Measurements from ENCODE around the gene PLCG2. TPM values are rescaled to one million over a fixed set of nuclear protein-coding genes. Genes with fewer than 3 reads are reported as not detected.
A peak's percentile ranks its signal among the peaks of the same experiment; 100 is the strongest.
"Not testable (repeated sequence)": the region's sequence is repeated elsewhere in the genome, so short reads cannot be mapped to it uniquely, and the experiment has no call there.

PLCG2 gene
- total RNA-seq, 2 donors from 2014 or later = 16.7 to 20.0 TPM

GRCh38 chr16:81917375-81917774, 138.3 kb downstream of the PLCG2 start:
- ATAC-seq (no peak), DNase-seq (no peak)
- intact Hi-C loops (cut with DNase I, micrococcal nuclease) = no loop called here

- no peak for ATAC-seq
- no peak for DNase-seq
- intact Hi-C loops (cut with DNase I, micrococcal nuclease) = no loop called here
Measured at GRCh38 chr16:81918927-81919326, 139.8 kb downstream of the PLCG2 start.

- intact Hi-C loops (cut with DNase I, micrococcal nuclease) = no loop called here
- DNase-seq = no peak
- ATAC-seq = no peak
Measured at GRCh38 chr16:81920498-81920897, 141.4 kb downstream of the PLCG2 start.

GRCh38 chr16:81921085-81921814, 142.2 kb downstream of the PLCG2 start:
- ATAC-seq (no peak), DNase-seq (no peak)
- intact Hi-C loops (cut with DNase I, micrococcal nuclease) = no loop called here

- DNase-seq (no peak), ATAC-seq (no peak)
- intact Hi-C loops (cut with DNase I, micrococcal nuclease) = no loop called here
Measured at GRCh38 chr16:81921843-81922584, 142.9 kb downstream of the PLCG2 start.

GRCh38 chr16:81923296-81923695, 144.2 kb downstream of the PLCG2 start:
- no peak for DNase-seq

GRCh38 chr16:81925016-81925415, 145.9 kb downstream of the PLCG2 start:
- DNase-seq (no peak), ATAC-seq (no peak)
- intact Hi-C loops (cut with DNase I, micrococcal nuclease) = no loop called here

More at GRCh38 chr16:81923296-81923695, 144.2 kb downstream of the PLCG2 start:
- no peak for ATAC-seq
- intact Hi-C loops (cut with DNase I, micrococcal nuclease) = no loop called here

- ATAC-seq (no peak), DNase-seq (no peak)
- intact Hi-C loops (cut with DNase I, micrococcal nuclease) = no loop called here
Measured at GRCh38 chr16:81926036-81926435, 146.9 kb downstream of the PLCG2 start.

GRCh38 chr16:81927561-81928185, 148.6 kb downstream of the PLCG2 start:
- intact Hi-C loops (cut with DNase I, micrococcal nuclease) = no loop called here
- ATAC-seq (no peak), DNase-seq (no peak)

GRCh38 chr16:81928271-81928918, 149.3 kb downstream of the PLCG2 start:
- DNase-seq = no peak
- ATAC-seq = no peak
- intact Hi-C loops (cut with DNase I, micrococcal nuclease) = no loop called here

- intact Hi-C loops (cut with DNase I, micrococcal nuclease) = no loop called here
- no peak for DNase-seq
- ATAC-seq = peak; percentile 69
Measured at GRCh38 chr16:81928975-81929374, 149.9 kb downstream of the PLCG2 start.

- ATAC-seq = no peak
- no peak for DNase-seq
- intact Hi-C loops (cut with DNase I, micrococcal nuclease) = no loop called here
Measured at GRCh38 chr16:81929841-81930240, 150.8 kb downstream of the PLCG2 start.

GRCh38 chr16:81931927-81932326, 152.8 kb downstream of the PLCG2 start:
- DNase-seq (no peak), ATAC-seq (no peak)
- intact Hi-C loops (cut with DNase I, micrococcal nuclease) = no loop called here

- DNase-seq (no peak), ATAC-seq (no peak)
- intact Hi-C loops (cut with DNase I, micrococcal nuclease) = no loop called here
Measured at GRCh38 chr16:81932668-81933067, 153.6 kb downstream of the PLCG2 start.

GRCh38 chr16:81933361-81933760, 154.3 kb downstream of the PLCG2 start:
- intact Hi-C loops (cut with DNase I, micrococcal nuclease) = no loop called here
- ATAC-seq (no peak), DNase-seq (no peak)

- ATAC-seq; intact Hi-C loops (cut with DNase I, micrococcal nuclease); DNase-seq: not testable (repeated sequence)
Measured at GRCh38 chr16:81934711-81935110, 155.6 kb downstream of the PLCG2 start.

- intact Hi-C loops (cut with DNase I, micrococcal nuclease) = no loop called here
- ATAC-seq (no peak), DNase-seq (no peak)
Measured at GRCh38 chr16:81936209-81937000, 157.3 kb downstream of the PLCG2 start.

- DNase-seq (no peak), ATAC-seq (no peak)
- intact Hi-C loops (cut with DNase I, micrococcal nuclease) = no loop called here
Measured at GRCh38 chr16:81937305-81938038, 158.4 kb downstream of the PLCG2 start.

All from left colon (tissue), 2 donors.